ENCODE results near the gene PLCD3. TPM values are rescaled to one million over a fixed set of nuclear protein-coding genes. Genes with fewer than 3 reads are reported as not detected.

The PLCD3 gene
- total and polyA plus RNA-seq, 2 of the 13 experiments (the other 11 are each of a cell fraction or from before 2014, with no cell fraction given): 11.3 to 39.1 TPM

DNA sequence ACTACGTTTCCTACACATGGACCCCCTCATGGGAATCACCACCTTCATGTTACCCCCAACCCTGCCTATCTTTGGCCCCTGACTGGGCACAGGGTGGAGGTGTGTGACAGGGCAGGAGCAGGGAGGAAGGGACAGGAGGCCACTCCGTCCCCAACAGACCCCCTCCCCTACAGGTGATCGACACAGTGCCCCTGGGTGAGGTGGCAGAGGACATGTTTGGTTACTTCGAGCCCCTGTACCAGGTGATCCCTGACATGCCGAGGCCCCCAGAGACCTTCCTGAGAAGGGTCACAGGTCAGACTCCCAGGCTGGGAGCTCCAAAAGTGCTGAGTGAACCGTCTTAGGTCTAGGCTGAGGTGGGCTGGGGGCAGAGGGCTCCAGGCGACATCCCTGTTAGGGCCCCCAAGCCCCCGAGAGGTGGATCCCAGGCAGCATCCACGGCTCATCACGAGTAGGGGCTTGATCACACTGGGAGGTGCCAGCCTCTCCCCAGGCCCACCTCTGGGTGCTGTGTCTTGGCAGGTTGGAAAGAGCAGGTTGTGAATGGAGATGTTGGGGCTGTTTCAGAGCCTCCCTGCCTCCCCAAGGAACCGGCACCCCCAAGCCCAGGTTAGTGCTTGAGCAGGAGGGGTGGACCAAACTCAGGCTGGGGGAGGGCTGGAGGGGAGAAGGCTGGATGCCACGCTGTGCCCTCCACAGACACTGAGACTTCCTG lies 4.7 kb upstream of the PLCD3 start:
- in situ Hi-C loops (cut with HindIII; ENCODE audit: extremely low pct_ligation_motif_present, low pct_unique_long_range_greater_than_20kb): loop anchor here (10.0 kb wide), 1 partner anchor 238 kb away; no protein-coding TSS in a partner anchor
- BruUV-seq (replicated peaks): no TSS peak
- intact Hi-C loops (cut with micrococcal nuclease; ENCODE audit: unreplicated experiment): loop anchor here (5.0 kb wide), 1 partner anchor 95 kb away; no protein-coding TSS in a partner anchor
- Histone ChIP-seq H4K20me1 (ENCODE audit: insufficient read depth, low read length) (no peaks in the 10 kb centered on the region), H2AFZ (ENCODE audit: low read length) (no peak overlapping the region), H3K9me3 (ENCODE audit: low read length) (no peaks in the 10 kb centered on the region), H3K4me2 (ENCODE audit: low read depth, low read length) (peak overlapping the region; percentile 100), H3K27ac (ENCODE audit: extremely low read length, insufficient read depth, low read length) (no peak overlapping the region), H3K4me1 (ENCODE audit: insufficient read depth, low read length) (peaks cover 29% of the 10 kb centered on the region), H3K79me2 (ENCODE audit: insufficient read depth, low read length) (peaks cover 16% of the 10 kb centered on the region), H3K27me3 (ENCODE audit: control insufficient read depth in 1 of 2, insufficient read depth in 2 of 2, low read length in 2 of 2) (no peaks in the 10 kb centered on the region), H3K4me3 (replicated peaks in 1 of 3; ENCODE audit: insufficient read depth in 1 of 3, low read depth in 2 of 3, low read length in 3 of 3) (peak overlapping the region in 2 of 3 experiments; percentile 78 to 83; a peak in 3 of 6 replicates), H3K9ac (ENCODE audit: insufficient read depth, low read depth, low read length) (peak overlapping the region; percentile 84; the same call in 1 of the 2 replicates), H3K36me3 (replicated peaks in 1 of 2; ENCODE audit: control insufficient read depth in 1 of 2, insufficient read depth in 2 of 2, low read length in 2 of 2) (peaks cover 2 to 5% of the 10 kb centered on the region in 2 experiments; a peak in 4 of 5 replicates)
- no peak for ATAC-seq
- ChIA-PET CTCF (ENCODE audit: low intra/inter-chr PET ratio, low total read pairs) (interaction anchor here (2.4 to 4.9 kb wide), 2 partner anchors 62 to 94 kb away, joined by 31 to 303 read pairs; no protein-coding TSS in a partner anchor), POLR2A (interaction anchor here (1.3 to 7.1 kb wide), 7 partner anchors 13 to 94 kb away, joined by 3 to 217 read pairs (median 35); partner anchors contain the start of genes HEXIM1 and HEXIM2)
- DNase-seq (ENCODE audit: low spot score): no peak
- no peak for FAIRE-seq
- 83% methylated on average over 12 of the region's 12 CpGs for WGBS (ENCODE audit: low lambda C conversion rate)
- no peak for TF ChIP-seq ZBTB20 (CRISPR knock-in tag; IDR thresholded peaks at IDR 0.05; ENCODE audit: borderline replicate concordance, low read depth)
- no peak for TF ChIP-seq ZNF788 (CRISPR knock-in tag; IDR thresholded peaks at IDR 0.05; ENCODE audit: borderline replicate concordance)
- no peak for TF ChIP-seq FOXP4 (CRISPR knock-in tag; IDR thresholded peaks at IDR 0.05)
- no peak for TF ChIP-seq ZEB1 (IDR thresholded peaks at IDR 0.05; ENCODE audit: insufficient replicate concordance, low read depth)
- no peak for TF ChIP-seq MXD4 (CRISPR knock-in tag; IDR thresholded peaks at IDR 0.05)
- TF ChIP-seq SUZ12 (IDR thresholded peaks at IDR 0.05; ENCODE audit: low read depth, low read length): no peak
- TF ChIP-seq ZNF142 (CRISPR knock-in tag; IDR thresholded peaks at IDR 0.05): no peak
- 0 out of 2 replicates have a peak, but pooled peaks have one; percentile 3 for TF ChIP-seq KLF13 (CRISPR knock-in tag; IDR thresholded peaks at IDR 0.05)
- TF ChIP-seq CBX5 (CRISPR knock-in tag; IDR thresholded peaks at IDR 0.05; ENCODE audit: borderline replicate concordance): no peak
- TF ChIP-seq XRCC5 (optimal IDR thresholded peaks at IDR 0.05; ENCODE audit: low read length): no peak
- TF ChIP-seq TOPORS (CRISPR knock-in tag; IDR thresholded peaks at IDR 0.05): no peak
- peak; percentile 33; the same call in 1 of the 2 replicates for TF ChIP-seq POLR2G (IDR thresholded peaks at IDR 0.05; ENCODE audit: low read depth, low read length)
- TF ChIP-seq ZNF121 (CRISPR knock-in tag; IDR thresholded peaks at IDR 0.05): no peak
